Activated CD4-positive, alpha-beta T cell treated with anti-CD3 and anti-CD28 coated beads, Interleukin-2, amount 50 U/mL, for 16 hours (primary cell): ENCODE measurements around the gene SLC22A13.
A peak's percentile ranks its signal among the peaks of the same experiment; 100 is the strongest.
"Not testable (repeated sequence)": the region's sequence is repeated elsewhere in the genome, so short reads cannot be mapped to it uniquely, and the experiment has no call there.

Experiments
- DNase-seq: peaks from one replicate; pipeline ENCODE4 v3.0.0-alpha.2; 2020

SLC22A13 gene

GRCh38 chr3:38306941-38307340 lies 41.3 kb downstream of the SLC22A13 start:
- DNase-seq = no peak

- no peak for DNase-seq
These were observed 42.0 kb downstream of the SLC22A13 start for GRCh38 chr3:38307599-38307998.

- DNase-seq = no peak
These were observed 42.8 kb downstream of the SLC22A13 start for GRCh38 chr3:38308456-38308855.

- no peak for DNase-seq
These were observed 45.9 kb downstream of the SLC22A13 start for GRCh38 chr3:38311476-38311875.

GRCh38 chr3:38311941-38312340 lies 46.3 kb downstream of the SLC22A13 start:
- no peak for DNase-seq

- no peak for DNase-seq
These were observed 46.7 kb downstream of the SLC22A13 start for GRCh38 chr3:38312356-38312755.

GRCh38 chr3:38313263-38313662 lies 47.7 kb downstream of the SLC22A13 start:
- no peak for DNase-seq

GRCh38 chr3:38313695-38314094 lies 48.1 kb downstream of the SLC22A13 start:
- no peak for DNase-seq

GRCh38 chr3:38314112-38314763 lies 48.6 kb downstream of the SLC22A13 start:
- no peak for DNase-seq

- no peak for DNase-seq
These were observed 49.3 kb downstream of the SLC22A13 start for GRCh38 chr3:38314764-38315487.

GRCh38 chr3:38315488-38316230 lies 50.0 kb downstream of the SLC22A13 start:
- no peak for DNase-seq

- DNase-seq = no peak
These were observed 51.0 kb downstream of the SLC22A13 start for GRCh38 chr3:38316356-38317191.

- DNase-seq = no peak
These were observed 51.7 kb downstream of the SLC22A13 start for GRCh38 chr3:38317192-38317759.

- DNase-seq = no peak
These were observed 53.4 kb downstream of the SLC22A13 start for GRCh38 chr3:38318766-38319671.

- DNase-seq = not testable (repeated sequence)
These were observed 55.0 kb downstream of the SLC22A13 start for GRCh38 chr3:38320638-38321037.

GRCh38 chr3:38323060-38323459 lies 57.4 kb downstream of the SLC22A13 start:
- no peak for DNase-seq

- no peak for DNase-seq
These were observed 59.6 kb downstream of the SLC22A13 start for GRCh38 chr3:38325256-38325655.

GRCh38 chr3:38327335-38328009 lies 61.9 kb downstream of the SLC22A13 start:
- peak; percentile 76 for DNase-seq
